Airway epithelial cell (primary cell): Measurements from ENCODE around the gene TRMT11. TPM values are rescaled to one million over a fixed set of nuclear protein-coding genes. Genes with fewer than 3 reads are reported as not detected.

Experiments
- total RNA-seq: library from RNA; depleted of rRNA; stranded (reverse); fragments of >200 nt; gene quantifications from 2 replicates; pipeline ENCODE4 v1.2.3, GENCODE V29; 2015

TRMT11 gene
- total RNA-seq, result 16.9 and 20.4 TPM in 2 replicates

GRCh38 chr6:125986301-125987025 lies at the start of gene TRMT11:
Gene TRMT11 (plus strand): TSS chr6:125986540. CDS start chr6:125986551, 11 bp downstream.

GRCh38 chr6:125956506-125957390 lies 29.6 kb upstream of the TRMT11 start, which contains the start of gene HINT3:
Gene HINT3 (plus strand): TSS chr6:125956770. CDS start chr6:125956978, 208 bp downstream.

Other genes starting within 250 kb of the TRMT11 start
- gene HEY2, start 236.9 kb upstream of the TRMT11 start, total RNA-seq, result 0.60 and 0.78 TPM in 2 replicates
- 7.6 and 10.9 TPM in 2 replicates for gene NCOA7, start 195.6 kb upstream of the TRMT11 start, total RNA-seq
- gene HINT3, start 29.8 kb upstream of the TRMT11 start, total RNA-seq, result 11.2 and 14.8 TPM in 2 replicates